Panc1 (cell line): ENCODE results near the gene CDK11B. TPM values are rescaled to one million over a fixed set of nuclear protein-coding genes. Genes with fewer than 3 reads are reported as not detected.

ENCODE experiments used
- ATAC-seq: fragments of 200-7000 bp; cut with Tn5 transposase; 2 replicates; pipeline ENCODE4 v1.9.1; 2020; ENCODE audit warnings: mild to moderate bottlenecking, moderate library complexity
- BruUV-seq: library from RNA; stranded (reverse); fragments of 400-500 nt; replicated peaks from 2 replicates; lab custom pipeline; 2021; lab: Mats Ljungman, UMichigan
- CTCF ChIA-PET: fragments of 300-600 bp; sonication (Branson Sonifier 250); formaldehyde crosslinking; loops from one replicate; lab custom pipeline; 2022; ENCODE audit warnings: antibody characterized with exemption; lab: Charles Lee
- POLR2A ChIA-PET: fragments of 300-600 bp; sonication (Branson Sonifier 250); formaldehyde crosslinking; loops from one replicate; lab custom pipeline; 2022; ENCODE audit warnings: antibody characterized with exemption; lab: Charles Lee
- DNase-seq: peaks from one replicate; pipeline ENCODE4 v3.0.0-alpha.2; 2010; ENCODE audit warnings: low read depth, low spot score
- H3K27ac ChIP-seq: 2 replicates; pipeline ENCODE4 v1.5.1; 2011; ENCODE audit warnings: mild to moderate bottlenecking, low read length, inconsistent platforms
- H3K27me3 ChIP-seq: fragments of 200-500 bp; sonication (Bioruptor generic); 2 replicates; pipeline ENCODE4 v1.6.0; 2014; ENCODE audit warnings: low read length, inconsistent platforms; ENCODE audit not compliant: control insufficient read depth, insufficient read depth
- H3K36me3 ChIP-seq: fragments of 200-500 bp; sonication (Bioruptor generic); 2 replicates; pipeline ENCODE4 v1.5.1; 2014; ENCODE audit warnings: inconsistent platforms, mild to moderate bottlenecking, low read length, moderate library complexity; ENCODE audit not compliant: control insufficient read depth, insufficient read depth
- H3K4me1 ChIP-seq: 2 replicates; pipeline ENCODE4 v1.5.1; 2011; ENCODE audit warnings: inconsistent platforms, mild to moderate bottlenecking, low read length, moderate library complexity; ENCODE audit not compliant: control insufficient read depth, insufficient read depth
- H3K4me3 ChIP-seq, 2 experiments: 2 replicates each; pipeline ENCODE4 v1.5.1; 2011 to 2012; ENCODE audit warnings: low read depth in 2 of 2, low read length in 2 of 2, mild to moderate bottlenecking in 2 of 2, inconsistent platforms in 1 of 2, moderate library complexity in 1 of 2
- H3K9me3 ChIP-seq: fragments of 200-500 bp; sonication (Bioruptor generic); 2 replicates; pipeline ENCODE4 v1.5.1; 2014; ENCODE audit warnings: low read depth, mild to moderate bottlenecking, inconsistent platforms, low read length, moderate library complexity; ENCODE audit not compliant: control insufficient read depth, insufficient read depth
- POLR2AphosphoS5 ChIP-seq: IDR thresholded peaks from 2 replicates; pipeline ENCODE4 v1.6.1; 2012; ENCODE audit warnings: mild to moderate bottlenecking, low read depth, low read length, moderate library complexity
- REST ChIP-seq, 2 experiments: IDR thresholded peaks; 2 replicates each; pipeline ENCODE4 v1.6.1; 2011 to 2012; ENCODE audit warnings: low read depth in 2 of 2, control low read depth in 1 of 2, low read length in 1 of 2, mild to moderate bottlenecking in 1 of 2, moderate library complexity in 1 of 2; ENCODE audit not compliant: insufficient read depth in 1 of 2
- SIN3A ChIP-seq: IDR thresholded peaks from 2 replicates; pipeline ENCODE4 v1.6.1; 2012; ENCODE audit warnings: low read depth, mild to moderate bottlenecking, low read length, moderate library complexity, borderline replicate concordance; ENCODE audit not compliant: insufficient read depth
- TCF7L2 ChIP-seq: IDR thresholded peaks from 2 replicates; pipeline ENCODE4 v1.6.1; 2011; ENCODE audit warnings: mild to moderate bottlenecking, low read depth, low read length, inconsistent platforms
- in situ Hi-C: cut with HindIII; loops from 2 replicates; pipeline ENCODE4 v1.10.0; 2016; ENCODE audit warnings: low sequenced_read_pairs, low pct_unique_long_range_greater_than_20kb
- intact Hi-C: fragments of 100-400 bp; cut with micrococcal nuclease; formaldehyde crosslinking; loops from one replicate; pipeline ENCODE4 v1.10.0; 2022; ENCODE audit not compliant: unreplicated experiment
- total RNA-seq: library from RNA; stranded (reverse); gene quantifications from one replicate; pipeline ENCODE4 v1.2.1, GENCODE V29; 2021; ENCODE audit not compliant: unreplicated experiment
- TF ChIP-seq, protein P1 (sequence below): fragments of 450-650 bp; IDR thresholded peaks from 2 replicates; pipeline ENCODE4 v1.5.1; 2017; ENCODE audit warnings: mild to moderate bottlenecking

CDK11B gene
- total RNA-seq, 1 experiment from 2014 or later = 36.5 TPM

- Histone ChIP-seq H3K36me3 (no peaks in the 10 kb centered on the region), H3K27ac (peak overlapping the region; percentile 31), H3K4me1 (peaks cover 17% of the 10 kb centered on the region), H3K27me3 (no peaks in the 10 kb centered on the region), H3K4me3 (no peak overlapping the region), H3K9me3 (no peaks in the 10 kb centered on the region)
- ChIA-PET CTCF (no interaction called here), POLR2A (no interaction called here)
- BruUV-seq = no TSS peak
- in situ Hi-C loops (no loop called here), intact Hi-C loops (no loop called here)
- DNase-seq (no peak), ATAC-seq (no peak)
- no peak for TF ChIP-seq SIN3A
- TF ChIP-seq TCF7L2 = no peak
- TF ChIP-seq, protein P1, sequence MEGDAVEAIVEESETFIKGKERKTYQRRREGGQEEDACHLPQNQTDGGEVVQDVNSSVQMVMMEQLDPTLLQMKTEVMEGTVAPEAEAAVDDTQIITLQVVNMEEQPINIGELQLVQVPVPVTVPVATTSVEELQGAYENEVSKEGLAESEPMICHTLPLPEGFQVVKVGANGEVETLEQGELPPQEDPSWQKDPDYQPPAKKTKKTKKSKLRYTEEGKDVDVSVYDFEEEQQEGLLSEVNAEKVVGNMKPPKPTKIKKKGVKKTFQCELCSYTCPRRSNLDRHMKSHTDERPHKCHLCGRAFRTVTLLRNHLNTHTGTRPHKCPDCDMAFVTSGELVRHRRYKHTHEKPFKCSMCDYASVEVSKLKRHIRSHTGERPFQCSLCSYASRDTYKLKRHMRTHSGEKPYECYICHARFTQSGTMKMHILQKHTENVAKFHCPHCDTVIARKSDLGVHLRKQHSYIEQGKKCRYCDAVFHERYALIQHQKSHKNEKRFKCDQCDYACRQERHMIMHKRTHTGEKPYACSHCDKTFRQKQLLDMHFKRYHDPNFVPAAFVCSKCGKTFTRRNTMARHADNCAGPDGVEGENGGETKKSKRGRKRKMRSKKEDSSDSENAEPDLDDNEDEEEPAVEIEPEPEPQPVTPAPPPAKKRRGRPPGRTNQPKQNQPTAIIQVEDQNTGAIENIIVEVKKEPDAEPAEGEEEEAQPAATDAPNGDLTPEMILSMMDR = no peak
- no peak for TF ChIP-seq REST (IDR thresholded peaks at IDR 0.05; ENCODE audit: insufficient read depth in 1 of 2, low read depth in 2 of 2, low read length in 1 of 2)
- TF ChIP-seq POLR2AphosphoS5 = no peak
Observed at GRCh38 chr1:1687846-1688245, 29.0 kb upstream of the CDK11B start.

- intact Hi-C loops = no loop called here
- Histone ChIP-seq H3K9me3 (no peaks in the 10 kb centered on the region), H3K36me3 (no peaks in the 10 kb centered on the region), H3K27me3 (no peaks in the 10 kb centered on the region), H3K27ac (no peak overlapping the region), H3K4me1 (peaks cover 29% of the 10 kb centered on the region), H3K4me3 (no peak overlapping the region)
- TF ChIP-seq POLR2AphosphoS5 (no peak), TCF7L2 (no peak), SIN3A (no peak), REST (IDR thresholded peaks at IDR 0.05; ENCODE audit: insufficient read depth in 1 of 2, low read depth in 2 of 2, low read length in 1 of 2) (no peak)
- TF ChIP-seq, protein P1 = no peak
- BruUV-seq = no TSS peak
- no peak for DNase-seq
- POLR2A ChIA-PET = no interaction called here
- CTCF ChIA-PET = interaction anchor here (0.5 kb wide), 1 partner anchor 131 kb away, joined by 6 read pairs; no protein-coding TSS in a partner anchor
- in situ Hi-C loops = no loop called here
- ATAC-seq = no peak
Observed at GRCh38 chr1:1684031-1684681, 25.4 kb upstream of the CDK11B start.
